Fibroblast of skin of scalp (primary cell): ENCODE measurements around the gene SPATA31D3.
"Not testable (repeated sequence)": the region's sequence is repeated elsewhere in the genome, so short reads cannot be mapped to it uniquely, and the experiment has no call there.

ENCODE experiments used
- DNase-seq: peaks from one replicate; pipeline ENCODE4 v3.0.0-alpha.2; 2013

The SPATA31D3 gene

DNA sequence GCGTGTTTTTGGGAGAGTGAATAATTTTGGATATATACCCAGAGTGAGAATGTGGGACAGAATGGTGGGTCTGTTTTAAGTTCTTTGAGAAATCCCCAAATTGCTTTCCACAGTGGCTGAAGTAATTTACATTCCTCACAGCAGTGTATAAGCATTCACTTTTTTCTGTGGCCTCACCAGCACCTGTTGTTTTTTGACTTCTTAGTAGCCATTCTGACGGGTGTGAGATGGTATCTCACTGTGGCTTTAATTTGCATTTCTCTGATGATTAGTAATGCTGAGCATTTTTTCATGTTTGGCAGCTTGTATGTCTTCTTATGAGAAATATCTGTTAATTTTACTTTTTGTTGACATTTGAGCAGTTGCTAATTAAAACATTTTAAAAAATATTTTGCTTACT, 35.9 kb downstream of the SPATA31D3 start:
- no peak for DNase-seq

DNA sequence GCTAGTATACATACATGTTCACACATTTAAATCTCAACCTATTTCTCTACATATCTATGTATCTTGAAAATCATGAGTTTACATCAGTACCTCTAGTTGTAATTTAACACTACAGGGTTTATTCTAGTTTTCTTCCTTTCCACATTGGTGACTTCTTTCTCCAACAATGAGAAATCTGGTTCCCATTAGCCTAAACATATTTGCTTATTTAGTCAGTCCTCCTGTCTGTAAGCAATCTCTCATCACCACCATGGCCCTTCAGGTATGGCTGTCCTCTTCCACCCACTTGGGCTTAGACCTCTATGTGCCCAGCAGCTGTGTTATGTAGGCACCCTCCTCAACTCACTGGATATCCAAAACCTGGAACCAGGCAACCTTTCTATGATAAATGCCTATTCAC, 37.3 kb downstream of the SPATA31D3 start:
- no peak for DNase-seq

DNA sequence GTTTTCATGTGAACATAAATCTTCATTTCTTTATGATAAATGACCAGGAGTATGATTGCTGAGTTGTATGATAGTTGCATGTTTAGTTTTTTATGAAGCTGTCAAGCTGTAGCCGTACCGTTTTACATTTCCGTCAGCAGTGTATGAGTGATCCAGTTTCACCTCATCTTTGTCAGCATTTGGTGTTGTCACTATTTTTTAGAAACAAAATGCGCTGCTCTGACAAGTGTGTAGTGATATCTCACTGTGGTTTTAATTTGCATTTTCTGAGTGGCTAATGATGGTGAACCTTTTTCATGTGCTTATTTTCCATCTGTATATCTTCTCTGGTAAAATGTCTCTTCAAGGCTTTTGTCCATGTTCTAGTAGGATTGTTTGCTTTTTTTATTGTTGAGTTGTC, 38.6 kb downstream of the SPATA31D3 start:
- no peak for DNase-seq

DNA sequence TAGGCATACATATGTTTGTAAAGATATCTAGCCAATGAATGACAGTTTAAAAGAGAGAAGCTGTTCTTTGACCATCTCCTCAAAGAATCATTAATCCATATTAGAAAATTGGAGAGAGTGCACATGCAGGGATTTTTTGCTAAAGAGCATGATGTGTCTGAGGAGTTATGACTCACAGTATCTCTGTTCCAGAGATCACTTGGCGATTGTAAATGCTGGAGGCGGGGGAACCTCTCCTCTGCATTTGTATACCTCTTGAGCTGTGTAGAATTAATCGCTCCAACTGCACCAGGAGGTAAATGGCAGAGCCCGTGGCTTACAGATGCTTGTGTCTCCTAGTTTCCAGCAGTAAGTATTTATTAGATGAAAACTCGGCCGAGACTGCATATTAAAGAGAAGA, 41.6 kb downstream of the SPATA31D3 start:
- no peak for DNase-seq

DNA sequence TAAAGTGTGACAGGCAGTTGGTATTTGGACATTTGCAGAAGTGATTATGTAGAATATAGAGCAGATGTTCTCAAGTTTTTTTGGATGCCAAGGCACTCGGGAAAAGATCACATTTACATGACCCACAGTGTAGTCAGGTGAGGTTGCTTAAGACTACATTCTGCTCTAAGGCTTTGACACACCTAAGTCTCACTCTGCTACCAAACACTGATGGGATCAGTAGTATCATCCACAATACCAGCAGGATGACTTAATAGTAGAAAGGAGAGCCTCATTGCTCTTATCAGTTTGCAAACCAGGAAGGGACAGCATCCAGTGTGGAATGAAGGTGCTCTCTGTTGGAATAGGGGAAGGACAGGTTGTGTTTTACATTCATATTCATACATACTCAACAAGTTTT, 42.8 kb downstream of the SPATA31D3 start:
- no peak for DNase-seq

DNA sequence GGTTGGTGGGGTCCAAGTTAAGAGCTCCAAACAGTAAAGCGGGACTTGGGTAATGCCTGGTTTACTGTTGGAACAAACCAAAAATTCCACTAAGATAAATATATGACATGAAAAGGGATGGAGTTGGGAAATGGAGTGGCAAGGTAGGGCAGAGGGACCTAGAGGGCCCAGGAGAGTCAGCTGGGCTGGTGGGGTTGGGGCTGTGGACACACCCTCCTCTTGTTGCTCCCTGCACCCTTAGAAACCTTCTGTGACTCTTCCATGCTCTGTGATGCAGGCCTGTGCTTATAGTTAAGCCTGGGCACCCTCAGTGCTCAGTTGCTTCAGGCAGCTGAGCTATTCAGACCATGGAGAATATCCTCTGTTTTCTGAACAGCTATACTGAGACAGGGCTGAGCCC, 45.2 kb downstream of the SPATA31D3 start, which contains the start of gene SPATA31D1:
SPATA31D1 (plus strand) TSS at position 301 of the 400 bp plus-strand sequence; CDS start at position 348, 47 bp downstream.
- DNase-seq: not testable (repeated sequence)

DNA sequence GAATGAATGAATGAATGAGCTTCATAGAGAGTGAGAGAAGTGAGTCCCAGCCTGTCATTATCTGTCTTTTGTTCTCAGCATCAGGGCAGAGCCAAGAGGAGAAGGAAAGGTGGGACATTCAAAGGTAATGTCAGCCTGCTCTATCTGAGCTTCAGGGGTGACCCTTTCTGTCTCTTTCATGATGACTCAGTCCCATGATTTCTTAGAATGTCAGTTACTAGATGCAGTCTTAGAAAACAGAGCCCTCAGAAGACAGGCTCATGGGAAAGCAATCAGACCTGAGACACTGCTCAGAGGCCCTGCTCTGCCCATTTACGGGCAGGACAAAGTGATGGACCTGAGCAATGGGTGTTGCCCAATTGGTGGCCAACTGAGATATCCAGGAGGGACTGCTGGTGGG, 46.4 kb downstream of the SPATA31D3 start:
- no peak for DNase-seq

DNA sequence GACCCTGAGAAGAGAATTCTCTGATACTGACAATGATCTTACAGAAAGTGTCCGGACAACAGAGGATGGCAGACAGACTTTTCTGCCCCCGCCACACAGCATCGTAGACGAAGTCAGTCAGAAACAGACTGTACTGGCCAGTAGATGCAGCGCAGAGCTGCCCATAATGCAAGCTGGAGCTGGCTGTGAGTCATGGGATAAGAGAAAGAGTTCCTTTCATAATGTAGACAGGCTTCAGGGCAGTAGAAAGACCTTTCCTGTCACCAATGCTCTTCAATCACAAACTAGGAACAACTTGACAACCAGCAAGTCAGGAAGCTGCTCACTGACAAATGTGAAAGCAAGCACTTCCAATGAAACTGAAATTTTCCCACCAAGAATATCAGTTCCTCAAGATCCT, 50.4 kb downstream of the SPATA31D3 start:
- no peak for DNase-seq
